NCI-H748 (cell line): ENCODE data around the gene ASCC1.
"Not testable (repeated sequence)": the region's sequence is repeated elsewhere in the genome, so short reads cannot be mapped to it uniquely, and the experiment has no call there.

ENCODE experiments used
- DNase-seq: peaks from one replicate; lab custom pipeline; 2025; ENCODE audit not compliant: unreplicated experiment; lab: John Stamatoyannopoulos, UW

Gene ASCC1

GRCh38 chr10:72223743-72224101, 7.6 kb upstream of the ASCC1 start:
- DNase-seq = no peak

GRCh38 chr10:72221278-72221677, 5.2 kb upstream of the ASCC1 start:
- DNase-seq = no peak

GRCh38 chr10:72220637-72221036, 4.6 kb upstream of the ASCC1 start:
- no peak for DNase-seq

GRCh38 chr10:72219235-72219814, 3.2 kb upstream of the ASCC1 start:
- no peak for DNase-seq

GRCh38 chr10:72218726-72219125, 2.6 kb upstream of the ASCC1 start:
- no peak for DNase-seq

- DNase-seq = no peak
Measured at GRCh38 chr10:72218325-72218724, 2.2 kb upstream of the ASCC1 start.

- DNase-seq = not testable (repeated sequence)
Measured at GRCh38 chr10:72211832-72212231, 4.2 kb downstream of the ASCC1 start.

- DNase-seq = not testable (repeated sequence)
Measured at GRCh38 chr10:72211381-72211780, 4.7 kb downstream of the ASCC1 start.

GRCh38 chr10:72208526-72208925, 7.5 kb downstream of the ASCC1 start:
- not testable (repeated sequence) for DNase-seq

- DNase-seq = no peak
Measured at GRCh38 chr10:72206511-72207229, 9.4 kb downstream of the ASCC1 start.

GRCh38 chr10:72204724-72205123, 11.4 kb downstream of the ASCC1 start:
- no peak for DNase-seq

GRCh38 chr10:72204296-72204695, 11.8 kb downstream of the ASCC1 start:
- no peak for DNase-seq

GRCh38 chr10:72201293-72201692, 14.8 kb downstream of the ASCC1 start:
- DNase-seq = no peak

- no peak for DNase-seq
Measured at GRCh38 chr10:72200883-72201282, 15.2 kb downstream of the ASCC1 start.

- no peak for DNase-seq
Measured at GRCh38 chr10:72194949-72195348, 21.1 kb downstream of the ASCC1 start.

- DNase-seq = no peak
Measured at GRCh38 chr10:72186982-72187330, 29.1 kb downstream of the ASCC1 start.

- no peak for DNase-seq
Measured at GRCh38 chr10:72186258-72186981, 29.7 kb downstream of the ASCC1 start.

GRCh38 chr10:72184156-72184555, 31.9 kb downstream of the ASCC1 start:
- DNase-seq = no peak

GRCh38 chr10:72177454-72177853, 38.6 kb downstream of the ASCC1 start:
- no peak for DNase-seq

GRCh38 chr10:72176701-72177100, 39.4 kb downstream of the ASCC1 start:
- DNase-seq = no peak

- no peak for DNase-seq
Measured at GRCh38 chr10:72175149-72175548, 40.9 kb downstream of the ASCC1 start.

GRCh38 chr10:72174297-72174662, 41.8 kb downstream of the ASCC1 start:
- DNase-seq = no peak
